OCI-LY7 (cell line): ENCODE results near the gene PIP5K1A.

ENCODE experiments used
- CTCF ChIP-seq: fragments of 200-600 bp; sonication (generic); conservative IDR thresholded peaks from 2 replicates; pipeline ENCODE4 v1.5.1; 2014; ENCODE audit warnings: mild to moderate bottlenecking, antibody characterized with exemption, low read length, moderate library complexity, mixed read lengths
- EZH2phosphoT487 ChIP-seq: fragments of 200-600 bp; sonication (generic); IDR thresholded peaks from 2 replicates; pipeline ENCODE4 v1.6.1; 2018; ENCODE audit warnings: low read depth, borderline replicate concordance, mild to moderate bottlenecking, mixed run types, antibody characterized with exemption, low read length, moderate library complexity, mixed read lengths

DNA sequence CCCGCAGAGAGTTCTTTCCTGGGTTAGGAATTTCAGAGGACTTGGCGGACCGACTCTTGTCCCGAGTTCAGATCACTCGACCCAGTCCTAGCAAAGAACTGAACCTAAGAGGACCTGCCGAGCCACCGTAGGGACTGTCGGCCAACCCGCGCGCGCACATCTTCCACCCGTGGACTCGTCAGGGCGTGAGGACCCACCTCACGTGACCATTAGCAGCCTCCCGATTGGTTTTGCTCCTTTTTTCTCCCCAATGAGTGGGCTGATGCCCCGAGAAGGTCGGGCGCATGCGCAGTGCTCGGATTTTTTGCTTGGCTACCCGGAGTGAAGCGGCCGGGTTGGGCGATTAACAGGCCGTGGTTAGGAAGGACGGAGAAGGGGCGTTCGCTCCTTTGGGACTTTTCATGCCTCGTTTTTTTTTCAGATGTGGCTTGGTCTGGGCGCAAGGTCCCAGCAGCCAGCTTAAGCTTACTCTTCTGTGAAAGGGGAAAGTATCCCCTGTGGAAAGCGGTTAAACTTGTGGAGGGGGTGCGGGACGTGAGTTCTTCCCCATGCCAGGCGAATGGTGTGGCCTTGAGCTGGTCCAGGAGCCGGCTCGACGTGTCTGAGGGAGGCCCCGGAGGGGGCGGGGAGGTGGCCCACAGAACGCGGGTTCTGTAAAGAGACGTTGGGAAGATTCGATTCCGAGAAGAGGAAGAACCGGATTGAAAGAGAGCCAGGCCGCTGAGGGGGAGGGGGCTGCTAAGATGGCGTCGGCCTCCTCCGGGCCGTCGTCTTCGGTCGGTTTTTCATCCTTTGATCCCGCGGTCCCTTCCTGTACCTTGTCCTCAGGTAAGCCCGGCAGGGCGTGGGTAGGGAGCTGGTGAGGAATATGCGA, at the start of gene PIP5K1A:
- no peak for TF ChIP-seq CTCF
- no peak for TF ChIP-seq EZH2phosphoT487
